Transverse colon (tissue), 4 donors: ENCODE data around the gene GNL2. TPM values are rescaled to one million over a fixed set of nuclear protein-coding genes. Genes with fewer than 3 reads are reported as not detected.
A peak's percentile ranks its signal among the peaks of the same experiment; 100 is the strongest.
"Not testable (repeated sequence)": the region's sequence is repeated elsewhere in the genome, so short reads cannot be mapped to it uniquely, and the experiment has no call there.

ENCODE experiments used
- DNase-seq: peaks from one replicate; pipeline ENCODE4 v3.0.0-alpha.2; 2019
- H3K27ac ChIP-seq, 4 donors: fragments of 200-600 bp; sonication (generic); 2 replicates each; pipeline ENCODE4 v1.5.1; 2016 to 2018; ENCODE audit warnings: inconsistent platforms in 4 of 4
- H3K27me3 ChIP-seq: fragments of 200-600 bp; sonication (generic); 2 replicates; pipeline ENCODE4 v1.5.1; 2017; ENCODE audit warnings: inconsistent platforms
- H3K36me3 ChIP-seq, 4 donors: fragments of 200-600 bp; sonication (generic); 2 replicates each; pipeline ENCODE4 v1.5.1; 2017 to 2019; ENCODE audit warnings: inconsistent platforms in 4 of 4
- H3K4me1 ChIP-seq, 4 donors: fragments of 200-600 bp; sonication (generic); 2 replicates each; pipeline ENCODE4 v1.5.1; 2017 to 2020; ENCODE audit warnings: inconsistent platforms in 4 of 4
- H3K4me3 ChIP-seq, 4 donors: fragments of 200-600 bp; sonication (generic); 1 replicate in 1 of 4; 2 replicates in 3 of 4; pipeline versions ENCODE4 v1.5.1 to v1.6.1; 2017 to 2019; ENCODE audit warnings: inconsistent platforms in 4 of 4
- H3K9me3 ChIP-seq, 2 donors: fragments of 200-600 bp; sonication (generic); 2 replicates each; pipeline ENCODE4 v1.5.1; 2017 to 2019; ENCODE audit warnings: inconsistent platforms in 2 of 2
- EP300 ChIP-seq: sonication (generic); formaldehyde crosslinking; IDR thresholded peaks from one replicate; pipeline ENCODE4 v1.6.1; 2017; ENCODE audit warnings: antibody characterized with exemption, low read depth
- POLR2A ChIP-seq: fragments of 450-650 bp; IDR thresholded peaks from one replicate; pipeline ENCODE4 v1.6.1; 2016; ENCODE audit warnings: antibody characterized with exemption, mild to moderate bottlenecking, moderate library complexity
- POLR2AphosphoS5 ChIP-seq, 3 donors: sonication (generic); formaldehyde crosslinking; IDR thresholded peaks; one replicate each; pipeline ENCODE4 v1.6.1; 2016; ENCODE audit warnings: antibody characterized with exemption in 3 of 3
- WGBS, 2 donors: methylation state at CpG; one replicate each; pipeline ENCODE4 v1.1.5; 2018; ENCODE audit warnings: low coverage in 1 of 2; 5-methylcytosine and 5-hydroxymethylcytosine counted together
- in situ Hi-C, 4 donors: fragments of 200-750 bp; cut with MboI; loops; one replicate each; pipeline versions ENCODE4 v1.15.0 to v1.15.1; 2017; ENCODE audit warnings: low sequenced_read_pairs in 3 of 4, low pct_ligation_motif_present in 1 of 4, low pct_unique_long_range_greater_than_20kb in 1 of 4
- intact Hi-C: fragments of 100-400 bp; cut with DNase I; formaldehyde crosslinking; loops from one replicate; pipeline ENCODE4 v1.15.1; 2023; ENCODE audit warnings: low total_unique reads
- total RNA-seq, 4 donors: library from RNA; depleted of rRNA; stranded (reverse); fragments of >200 nt; gene quantifications; one replicate each; pipeline ENCODE4 v1.1.0, GENCODE V29; 2016
- TF ChIP-seq, protein P1 (sequence below), 5 experiments: fragments of 200-600 bp in 3 of 5; fragments of 450-650 bp in 2 of 5; sonication (generic) in 3 of 5; IDR thresholded peaks; 1 replicate in 2 of 5; 2 replicates in 3 of 5; pipeline ENCODE4 v1.5.1; 2016 to 2017; ENCODE audit warnings: antibody characterized with exemption in 5 of 5, inconsistent platforms in 3 of 5, mild to moderate bottlenecking in 2 of 5, moderate library complexity in 1 of 5

The GNL2 gene
- total RNA-seq, 4 donors from 2014 or later: 33.5 to 58.4 (median 43.0) TPM

- no peak for DNase-seq
- Histone ChIP-seq H3K4me1 (no peaks in the 10 kb centered on the region), H3K27ac (no peak overlapping the region), H3K9me3 (no peaks in the 10 kb centered on the region), H3K4me3 (no peak overlapping the region), H3K27me3 (no peaks in the 10 kb centered on the region), H3K36me3 (peaks cover 0 to 54% (median 25%) of the 10 kb centered on the region in 4 donors)
- intact Hi-C loops (no loop called here), in situ Hi-C loops (no loop called here)
- no peak for TF ChIP-seq EP300
- TF ChIP-seq POLR2A: no peak
- TF ChIP-seq, protein P1, sequence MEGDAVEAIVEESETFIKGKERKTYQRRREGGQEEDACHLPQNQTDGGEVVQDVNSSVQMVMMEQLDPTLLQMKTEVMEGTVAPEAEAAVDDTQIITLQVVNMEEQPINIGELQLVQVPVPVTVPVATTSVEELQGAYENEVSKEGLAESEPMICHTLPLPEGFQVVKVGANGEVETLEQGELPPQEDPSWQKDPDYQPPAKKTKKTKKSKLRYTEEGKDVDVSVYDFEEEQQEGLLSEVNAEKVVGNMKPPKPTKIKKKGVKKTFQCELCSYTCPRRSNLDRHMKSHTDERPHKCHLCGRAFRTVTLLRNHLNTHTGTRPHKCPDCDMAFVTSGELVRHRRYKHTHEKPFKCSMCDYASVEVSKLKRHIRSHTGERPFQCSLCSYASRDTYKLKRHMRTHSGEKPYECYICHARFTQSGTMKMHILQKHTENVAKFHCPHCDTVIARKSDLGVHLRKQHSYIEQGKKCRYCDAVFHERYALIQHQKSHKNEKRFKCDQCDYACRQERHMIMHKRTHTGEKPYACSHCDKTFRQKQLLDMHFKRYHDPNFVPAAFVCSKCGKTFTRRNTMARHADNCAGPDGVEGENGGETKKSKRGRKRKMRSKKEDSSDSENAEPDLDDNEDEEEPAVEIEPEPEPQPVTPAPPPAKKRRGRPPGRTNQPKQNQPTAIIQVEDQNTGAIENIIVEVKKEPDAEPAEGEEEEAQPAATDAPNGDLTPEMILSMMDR (IDR thresholded peaks at IDR 0.05): no peak
- TF ChIP-seq POLR2AphosphoS5 (IDR thresholded peaks at IDR 0.05): no peak
- WGBS, 2 donors: 92 to 95% methylated on average over 18 to 30 of the region's 30 CpGs
These were observed 55.5 kb downstream of the GNL2 start for GRCh38 chr1:37540036-37540785.

DNA sequence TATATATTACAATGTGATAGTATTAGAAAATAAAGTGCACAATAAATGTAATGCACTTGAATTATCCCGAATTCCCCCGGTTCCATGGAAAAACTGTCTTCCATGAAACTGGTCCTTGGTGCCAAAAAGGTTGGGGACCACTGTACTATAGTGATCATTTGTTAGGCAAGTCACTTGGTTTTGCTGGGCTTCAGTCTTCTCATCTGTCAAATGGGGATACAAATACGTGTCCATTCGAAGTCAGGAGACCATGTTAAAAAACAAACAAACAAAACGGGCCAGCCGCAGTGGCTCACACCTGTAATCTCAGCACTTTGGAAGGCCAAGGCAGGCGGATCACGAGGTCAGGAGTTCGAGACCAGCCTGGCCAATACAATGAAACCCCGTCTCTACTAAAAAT lies 56.6 kb downstream of the GNL2 start:
- DNase-seq, H3K4me3 ChIP-seq, H3K27me3 ChIP-seq, H3K4me1 ChIP-seq, H3K9me3 ChIP-seq, H3K27ac ChIP-seq, in situ Hi-C loops: not testable (repeated sequence)
- intact Hi-C loops: loop anchor here (2.0 kb wide), 1 partner anchor 36 kb away; no protein-coding TSS in a partner anchor
- 90 to 93% methylated on average over 2 to 10 of the region's 10 CpGs for WGBS, 2 donors
- peaks cover 0 to 54% (median 21%) of the 10 kb centered on the region in 4 donors for H3K36me3 ChIP-seq

- H3K9me3 ChIP-seq: no peaks in the 10 kb centered on the region
These were observed 58.4 kb downstream of the GNL2 start for GRCh38 chr1:37537378-37537777.

GRCh38 chr1:37533317-37534093 lies 62.2 kb downstream of the GNL2 start:
- peak overlapping the region in 3 of 4 donors; percentile 44 to 63 (median 52) for H3K27ac ChIP-seq
- in situ Hi-C loops (no loop called here), intact Hi-C loops (no loop called here)
- H3K4me3 ChIP-seq: no peak overlapping the region
- WGBS, 2 donors: 87% methylated on average over 2 to 4 of the region's 4 CpGs
- H3K27me3 ChIP-seq: no peaks in the 10 kb centered on the region
- DNase-seq: no peak
- H3K9me3 ChIP-seq: no peaks in the 10 kb centered on the region
- TF ChIP-seq POLR2AphosphoS5 (IDR thresholded peaks at IDR 0.05) (no peak), EP300 (no peak), POLR2A (no peak)
- TF ChIP-seq, protein P1 (IDR thresholded peaks at IDR 0.05): no peak
- peaks cover 0 to 24% (median 12%) of the 10 kb centered on the region in 4 donors for H3K36me3 ChIP-seq
- peaks cover 0 to 13% (median 7%) of the 10 kb centered on the region in 4 donors for H3K4me1 ChIP-seq

More at GRCh38 chr1:37537378-37537777, 58.4 kb downstream of the GNL2 start:
- TF ChIP-seq, protein P1 (IDR thresholded peaks at IDR 0.05): no peak
- TF ChIP-seq EP300 (no peak), POLR2AphosphoS5 (IDR thresholded peaks at IDR 0.05) (no peak), POLR2A (no peak)
- Histone ChIP-seq H3K27me3 (no peaks in the 10 kb centered on the region), H3K4me1 (peaks cover 0 to 13% (median 7%) of the 10 kb centered on the region in 4 donors), H3K4me3 (no peak overlapping the region), H3K36me3 (peaks cover 0 to 49% (median 18%) of the 10 kb centered on the region in 4 donors), H3K27ac (no peak overlapping the region)
- 67 to 82% methylated on average over 2 of the region's 2 CpGs for WGBS, 2 donors
- in situ Hi-C loops: no loop called here
- intact Hi-C loops: no loop called here
- no peak for DNase-seq

DNA sequence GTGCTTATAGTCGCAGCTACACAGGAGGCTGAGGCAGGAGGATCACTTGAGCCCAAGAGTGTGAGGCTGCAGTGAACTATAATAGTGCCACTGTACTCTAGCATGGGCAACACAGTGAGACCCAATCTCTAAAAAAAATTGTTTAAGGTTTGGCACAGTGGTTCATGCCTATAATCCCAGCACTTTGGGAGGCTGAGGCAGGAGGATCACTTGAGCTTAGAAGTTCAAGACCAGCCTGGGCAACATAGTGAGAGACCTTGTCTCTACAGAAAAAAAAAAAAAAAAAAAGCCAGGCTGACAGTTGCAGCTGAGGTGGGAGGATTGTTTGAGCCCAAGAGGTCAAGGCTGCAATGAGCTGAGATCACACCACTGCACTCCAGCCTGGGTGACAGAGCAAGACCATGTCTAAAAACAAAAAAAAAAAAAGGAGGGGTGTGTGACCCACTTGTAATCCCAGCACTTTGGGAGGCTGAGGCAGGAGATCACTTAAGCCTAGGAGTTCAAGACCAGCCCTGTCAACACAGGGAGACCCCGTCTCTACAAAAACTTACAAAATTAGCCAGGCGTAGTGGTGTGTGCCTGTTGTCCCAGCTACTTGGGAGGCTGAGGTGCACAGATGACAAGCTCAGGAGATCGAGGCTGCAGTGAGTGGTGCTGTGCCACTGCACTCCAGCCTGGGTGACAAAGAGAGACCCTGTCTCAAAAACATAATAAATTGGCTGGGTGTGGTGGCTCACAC lies 63.1 kb downstream of the GNL2 start:
- Histone ChIP-seq H3K36me3 (peaks cover 0 to 19% (median 7%) of the 10 kb centered on the region in 4 donors), H3K4me1 (peaks cover 0 to 13% (median 7%) of the 10 kb centered on the region in 4 donors)
- in situ Hi-C loops, H3K27ac ChIP-seq, H3K4me3 ChIP-seq, H3K9me3 ChIP-seq, H3K27me3 ChIP-seq, intact Hi-C loops, DNase-seq: not testable (repeated sequence)
- 95 to 100% methylated on average over 1 to 4 of the region's 4 CpGs for WGBS, 2 donors

- H3K36me3 ChIP-seq, in situ Hi-C loops, DNase-seq, H3K27ac ChIP-seq, intact Hi-C loops, H3K9me3 ChIP-seq, H3K4me3 ChIP-seq, H3K27me3 ChIP-seq: not testable (repeated sequence)
- peaks cover 0 to 13% (median 7%) of the 10 kb centered on the region in 4 donors for H3K4me1 ChIP-seq
- 80 to 89% methylated on average over 1 of the region's 1 CpG for WGBS, 2 donors
These were observed 65.8 kb downstream of the GNL2 start for GRCh38 chr1:37529888-37530287.
